Activated CD8-positive, alpha-beta memory T cell treated with anti-CD3 and anti-CD28 coated beads, Interleukin-2, amount 50 U/mL, for 4 hours (primary cell): Measurements from ENCODE around the gene LAMA2.

Source experiments
- DNase-seq: peaks from one replicate; pipeline ENCODE4 v3.0.0-alpha.2; 2020

Gene LAMA2

GRCh38 chr6:129188795-129189194, 305.9 kb downstream of the LAMA2 start:
- DNase-seq: no peak

- DNase-seq: no peak
Measured at GRCh38 chr6:129189266-129189665, 306.3 kb downstream of the LAMA2 start.

- no peak for DNase-seq
Measured at GRCh38 chr6:129191235-129191634, 308.3 kb downstream of the LAMA2 start.

- no peak for DNase-seq
Measured at GRCh38 chr6:129192458-129192989, 309.6 kb downstream of the LAMA2 start.

GRCh38 chr6:129194306-129194941, 311.5 kb downstream of the LAMA2 start:
- DNase-seq: no peak

DNA sequence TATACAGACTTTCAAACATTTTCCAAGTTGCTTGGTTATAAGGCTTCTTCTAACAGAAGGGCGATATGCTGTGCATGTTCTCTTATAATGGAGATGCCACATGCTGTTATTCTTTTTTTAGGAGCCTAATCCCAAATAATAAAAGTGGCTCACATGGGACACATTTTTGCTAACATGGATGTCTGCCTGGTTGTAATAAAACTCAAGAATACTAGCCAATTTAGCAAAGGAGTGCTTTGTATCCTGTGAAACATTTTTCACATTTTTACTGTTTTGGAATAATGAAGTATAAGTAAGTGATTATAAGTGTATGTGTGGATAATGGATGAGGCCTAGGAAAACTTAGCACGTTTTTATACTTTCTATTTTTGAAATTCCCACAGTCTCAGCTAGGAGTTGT, 312.2 kb downstream of the LAMA2 start:
- no peak for DNase-seq

DNA sequence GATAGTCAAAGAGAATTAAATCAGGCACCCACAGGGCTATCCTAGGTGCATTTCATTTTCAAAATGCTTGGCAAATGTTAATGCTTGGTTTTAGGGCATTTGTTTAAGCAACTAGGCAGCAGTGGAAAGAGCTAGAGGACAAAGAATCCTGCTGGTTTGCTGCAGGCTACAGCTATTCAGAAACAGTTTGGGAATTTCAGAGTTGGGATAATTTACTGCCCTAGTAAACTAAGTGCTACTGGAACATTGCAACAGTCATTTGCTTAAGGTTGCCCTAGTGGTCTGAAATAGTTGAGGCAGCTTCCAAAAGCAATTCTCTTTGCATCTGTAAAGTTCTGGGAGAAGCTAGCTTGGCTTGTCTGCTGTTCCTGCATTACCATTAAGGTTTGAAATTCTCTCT, 312.7 kb downstream of the LAMA2 start:
- DNase-seq: no peak

GRCh38 chr6:129197154-129197553, 314.2 kb downstream of the LAMA2 start:
- DNase-seq: no peak

- no peak for DNase-seq
Measured at GRCh38 chr6:129200151-129200550, 317.2 kb downstream of the LAMA2 start.

DNA sequence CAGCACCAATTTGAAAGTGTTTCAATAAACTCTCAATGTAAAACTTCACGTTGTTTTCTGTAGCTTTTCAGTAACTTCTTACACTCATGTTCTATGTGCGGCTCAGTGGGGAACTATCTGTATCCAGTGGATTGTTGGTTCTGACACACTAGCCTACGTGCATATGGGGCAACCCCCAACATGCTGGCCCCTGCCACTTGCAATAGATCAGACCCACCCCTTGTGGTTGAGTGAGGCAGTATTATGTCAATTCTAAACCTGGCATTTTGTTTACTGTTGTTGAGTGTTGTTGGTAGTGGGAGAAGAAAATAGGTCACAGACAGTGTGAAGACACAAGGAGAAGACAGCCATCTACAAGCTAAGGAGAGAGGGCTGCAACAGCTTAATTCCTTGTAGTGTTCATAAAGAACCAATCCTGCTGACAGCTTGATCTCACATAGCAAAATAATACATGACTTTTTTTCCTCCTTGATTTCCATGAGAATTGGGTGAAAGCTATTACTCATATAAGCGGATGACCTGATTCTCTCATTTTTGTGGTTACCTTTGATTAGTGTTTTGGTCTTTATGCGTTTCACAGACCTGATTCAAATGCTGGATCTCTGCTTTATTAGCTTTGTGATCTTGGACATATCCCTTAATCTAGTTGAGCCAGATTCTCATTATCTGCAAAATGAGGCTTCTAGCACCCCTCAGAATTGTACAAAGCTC, 320.4 kb downstream of the LAMA2 start:
- DNase-seq: no peak

- DNase-seq: no peak
Measured at GRCh38 chr6:129206821-129207220, 323.9 kb downstream of the LAMA2 start.

DNA sequence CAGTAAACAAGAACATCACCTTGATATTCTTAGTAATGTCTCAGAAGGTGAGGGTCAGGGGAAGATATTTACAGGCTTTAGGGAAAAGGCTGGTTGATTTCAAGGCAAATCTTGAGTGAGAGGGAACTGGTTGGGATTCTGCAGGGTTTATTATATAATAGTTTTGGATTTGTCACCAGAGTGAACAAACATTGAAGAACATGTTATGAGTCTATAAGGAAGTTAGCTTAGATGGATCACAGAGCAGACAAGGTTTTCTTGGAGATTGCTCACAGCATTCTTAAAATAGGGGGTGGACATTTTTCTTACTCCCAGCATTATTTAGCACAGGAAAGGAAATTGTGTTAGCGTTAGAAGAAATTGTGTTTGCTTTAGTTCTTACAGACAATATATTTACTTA, 324.9 kb downstream of the LAMA2 start:
- DNase-seq: no peak

DNA sequence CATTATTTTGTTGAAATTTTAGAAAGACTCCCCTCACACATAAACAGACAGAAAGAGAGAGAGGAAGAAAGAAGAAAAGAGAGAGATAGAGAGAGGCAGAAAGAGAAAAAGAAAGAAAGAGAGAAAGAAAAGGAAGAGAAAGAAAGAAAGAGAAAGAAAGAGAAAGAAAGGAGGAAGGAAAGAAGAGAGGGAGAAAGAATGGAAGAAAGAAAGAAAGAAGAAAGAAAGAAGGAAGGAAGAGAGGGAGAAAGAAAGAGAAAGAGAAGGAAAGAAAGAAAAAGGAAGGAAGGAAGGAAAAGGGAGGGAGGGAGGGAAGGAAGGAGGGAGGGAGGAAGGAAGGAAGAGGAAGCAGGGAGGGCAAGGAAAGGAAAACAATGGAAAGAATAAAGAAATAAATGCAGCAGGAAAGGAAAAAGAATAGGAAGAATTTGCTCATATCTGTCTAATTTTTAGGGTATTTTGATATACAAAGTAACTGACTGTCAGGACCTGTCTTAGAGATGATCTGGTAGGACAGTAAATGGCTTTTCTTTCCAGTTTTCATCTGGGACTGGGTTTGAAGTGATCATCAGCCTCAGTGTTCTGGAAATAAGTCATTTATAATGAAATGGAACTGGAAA, 325.6 kb downstream of the LAMA2 start:
- DNase-seq: no peak

DNA sequence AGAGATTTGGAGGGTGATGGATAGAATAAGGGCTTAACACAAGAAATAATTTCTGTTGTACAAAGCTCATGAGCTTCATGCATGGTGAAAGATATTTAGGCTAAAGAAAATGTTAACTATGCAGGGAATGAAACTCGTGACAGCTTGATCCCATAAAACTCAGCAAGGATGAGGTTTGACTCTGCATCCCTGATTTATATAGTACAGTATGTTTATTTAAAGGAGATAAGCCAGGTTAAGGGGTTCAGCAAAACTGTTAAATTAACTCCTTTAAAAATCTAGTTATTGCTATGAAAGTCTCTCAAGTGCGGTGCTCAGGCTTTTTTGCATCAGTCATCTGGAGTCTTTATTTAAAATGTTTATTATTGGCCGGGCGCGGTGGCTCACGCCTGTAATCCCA, 326.4 kb downstream of the LAMA2 start:
- no peak for DNase-seq

- DNase-seq: no peak
Measured at GRCh38 chr6:129210684-129211083, 327.7 kb downstream of the LAMA2 start.

DNA sequence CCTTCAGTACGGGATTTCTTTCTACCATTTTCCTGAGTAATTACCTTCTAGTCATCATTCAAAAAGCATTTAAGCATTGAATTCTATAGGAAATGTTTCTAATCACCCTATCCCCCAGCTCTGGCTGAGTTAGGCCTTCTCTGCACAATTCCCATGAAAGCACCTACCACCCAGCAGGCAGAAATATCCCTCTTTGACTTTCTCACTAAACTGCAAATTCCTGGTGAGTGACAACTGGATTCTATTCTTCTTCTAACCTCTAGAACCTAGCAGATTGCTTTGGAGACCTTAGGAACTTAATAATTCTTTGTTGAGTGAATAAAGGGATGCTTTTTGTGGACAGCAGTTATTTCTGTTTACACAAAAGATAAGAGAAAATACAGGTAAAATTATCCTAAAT, 328.7 kb downstream of the LAMA2 start:
- DNase-seq: no peak

GRCh38 chr6:129212081-129212480, 329.1 kb downstream of the LAMA2 start:
- DNase-seq: no peak

GRCh38 chr6:129215246-129215645, 332.3 kb downstream of the LAMA2 start:
- no peak for DNase-seq

- no peak for DNase-seq
Measured at GRCh38 chr6:129215916-129216520, 333.1 kb downstream of the LAMA2 start.

DNA sequence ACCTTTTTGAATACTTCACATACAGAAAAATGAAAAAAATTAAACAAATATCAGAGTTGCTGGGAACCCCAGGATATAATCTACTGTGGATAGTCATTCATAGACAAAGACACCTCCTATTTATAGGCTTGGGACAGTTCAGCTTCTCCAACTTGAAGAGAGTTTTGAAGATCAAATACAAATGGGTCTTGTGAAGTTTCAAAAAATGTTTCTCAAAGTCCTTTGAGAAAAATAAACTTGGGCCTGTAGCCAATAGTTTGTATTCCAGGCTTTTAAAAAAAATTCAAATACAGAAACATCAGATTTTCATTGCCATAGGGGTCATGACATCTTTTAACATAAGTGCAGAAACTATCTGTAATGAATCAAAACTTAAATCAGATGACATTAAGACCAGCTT, 334.8 kb downstream of the LAMA2 start:
- no peak for DNase-seq

DNA sequence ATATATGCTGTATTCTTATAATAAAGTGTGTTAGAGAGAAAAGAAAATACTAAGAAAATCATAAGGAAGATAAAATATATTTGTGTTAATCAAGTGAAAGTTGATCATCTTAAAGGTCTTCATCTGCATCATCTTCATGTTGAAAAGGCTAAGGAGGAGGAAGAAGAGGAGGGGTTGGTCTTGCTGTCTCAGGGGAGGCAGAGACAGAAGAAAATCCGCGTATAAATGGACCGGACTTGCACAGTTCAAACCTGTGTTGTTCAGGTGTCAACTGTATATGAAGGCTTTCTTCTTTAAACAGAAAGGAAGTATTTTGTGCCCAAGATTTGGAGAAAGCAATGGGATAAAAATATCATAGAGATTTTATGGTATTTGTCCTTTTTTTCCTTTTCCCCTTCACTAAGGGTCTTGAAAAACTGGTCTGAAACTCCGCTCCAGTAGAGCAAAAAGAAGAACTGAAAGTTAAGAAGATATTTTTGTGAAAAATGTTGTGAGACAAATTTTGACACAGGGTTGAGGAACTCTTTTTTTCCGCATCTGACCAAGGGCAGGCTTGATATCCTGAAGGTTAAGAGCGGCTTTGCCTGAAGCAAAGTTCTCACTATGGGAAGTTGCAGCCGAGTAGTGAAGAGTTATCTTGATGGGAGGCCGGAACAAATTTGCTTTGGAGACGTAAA, 350.7 kb downstream of the LAMA2 start:
- DNase-seq: no peak

- no peak for DNase-seq
Measured at GRCh38 chr6:129235167-129236000, 352.4 kb downstream of the LAMA2 start.
